OCI-M2 (cell line): ENCODE measurements around the gene PRODH2.
A peak's percentile ranks its signal among the peaks of the same experiment; 100 is the strongest.

Experiments used
- DNase-seq: peaks from one replicate; lab custom pipeline; 2025; ENCODE audit not compliant: unreplicated experiment; lab: John Stamatoyannopoulos, UW

Gene PRODH2

DNA sequence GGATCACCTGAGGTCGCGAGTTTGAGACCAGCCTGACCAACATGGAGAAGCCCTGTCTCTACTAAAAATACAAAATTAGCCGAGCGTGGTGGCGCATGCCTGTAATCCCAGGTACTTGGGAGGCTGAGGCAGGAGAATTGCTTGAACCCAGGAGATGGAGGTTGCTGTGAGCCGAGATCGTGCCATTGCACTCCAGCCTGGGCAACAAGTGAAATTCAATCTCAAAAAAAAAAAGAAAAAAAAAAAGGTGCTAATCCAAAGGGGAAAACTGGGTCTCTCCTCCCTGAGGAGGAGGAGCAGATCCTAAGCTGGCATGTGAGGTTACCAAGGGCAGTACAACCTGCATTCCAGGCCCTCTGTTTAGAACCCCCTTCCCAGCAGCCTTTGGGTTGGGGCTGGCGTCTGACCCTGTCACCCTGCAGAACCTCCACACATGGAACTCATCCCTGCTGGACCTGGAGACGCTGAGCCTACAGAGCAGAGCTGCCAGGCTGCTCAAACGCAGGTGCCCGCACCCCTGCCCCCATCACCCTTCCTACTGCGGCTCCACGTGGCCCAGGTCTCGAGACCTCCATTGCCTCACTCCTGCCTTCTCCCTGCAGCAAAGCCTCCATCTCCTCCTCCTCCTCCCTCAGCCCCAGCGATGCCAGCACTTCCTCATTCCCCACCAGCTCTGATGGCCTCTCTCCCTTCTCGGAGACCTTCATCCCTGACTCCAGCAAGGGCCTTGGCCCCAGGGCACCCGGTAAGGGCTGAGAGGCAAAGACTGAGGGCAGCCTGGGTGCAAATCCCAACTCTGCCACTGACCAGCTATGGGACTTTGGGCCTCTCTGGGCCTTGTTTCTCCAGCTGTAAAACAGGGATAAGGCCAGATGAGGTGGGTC, 48.0 kb downstream of the PRODH2 start:
- no peak for DNase-seq

DNA sequence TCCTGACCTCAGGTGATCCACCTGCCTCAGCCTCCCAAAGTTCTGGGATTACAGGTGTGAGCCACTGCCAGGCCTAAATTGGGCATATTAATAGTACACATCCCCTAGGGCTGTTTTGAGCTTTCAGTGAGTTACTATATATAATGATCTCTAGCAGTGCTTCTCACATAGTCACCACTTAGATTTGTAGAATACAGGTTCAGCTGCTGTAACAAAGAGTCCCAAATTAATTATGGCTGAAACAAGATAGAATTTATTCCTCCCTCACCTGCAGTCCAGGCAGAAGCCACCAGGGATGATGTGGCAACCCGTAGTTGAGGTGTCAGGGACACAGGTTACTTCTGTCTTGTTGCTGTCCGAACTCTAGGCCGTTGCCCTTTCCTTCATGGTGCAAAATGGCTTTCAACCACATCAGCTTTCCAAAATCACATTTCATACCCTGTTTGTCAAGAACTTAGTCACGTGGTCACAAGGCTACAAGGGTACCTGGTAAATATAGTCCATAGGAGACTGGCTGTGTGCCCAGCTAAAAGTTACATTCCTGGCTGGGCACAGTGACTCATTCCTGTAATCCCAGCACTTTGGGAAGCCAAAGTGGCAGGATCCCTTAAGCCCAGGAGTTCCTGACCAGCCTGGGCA, 51.8 kb downstream of the PRODH2 start:
- no peak for DNase-seq

DNA sequence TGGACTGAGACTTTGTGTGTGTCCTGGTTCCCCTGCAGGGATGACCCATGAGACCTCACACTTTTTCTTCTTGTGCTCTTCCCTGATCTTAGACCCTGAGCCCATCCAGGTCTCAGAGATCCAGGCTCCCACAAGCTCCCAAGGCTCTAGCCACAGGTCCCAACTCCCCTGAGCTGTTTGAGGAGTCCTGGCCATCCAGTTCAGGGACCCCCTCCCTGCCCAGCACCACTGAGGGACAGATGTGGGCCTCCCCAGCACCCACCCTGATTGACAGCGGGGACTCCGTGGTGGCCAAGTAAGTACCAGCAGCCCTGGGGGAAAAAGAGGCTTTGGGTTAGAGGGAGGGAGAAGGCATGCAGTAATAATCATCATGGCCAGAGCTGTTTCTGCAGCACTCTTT, 52.9 kb downstream of the PRODH2 start:
- no peak for DNase-seq

DNA sequence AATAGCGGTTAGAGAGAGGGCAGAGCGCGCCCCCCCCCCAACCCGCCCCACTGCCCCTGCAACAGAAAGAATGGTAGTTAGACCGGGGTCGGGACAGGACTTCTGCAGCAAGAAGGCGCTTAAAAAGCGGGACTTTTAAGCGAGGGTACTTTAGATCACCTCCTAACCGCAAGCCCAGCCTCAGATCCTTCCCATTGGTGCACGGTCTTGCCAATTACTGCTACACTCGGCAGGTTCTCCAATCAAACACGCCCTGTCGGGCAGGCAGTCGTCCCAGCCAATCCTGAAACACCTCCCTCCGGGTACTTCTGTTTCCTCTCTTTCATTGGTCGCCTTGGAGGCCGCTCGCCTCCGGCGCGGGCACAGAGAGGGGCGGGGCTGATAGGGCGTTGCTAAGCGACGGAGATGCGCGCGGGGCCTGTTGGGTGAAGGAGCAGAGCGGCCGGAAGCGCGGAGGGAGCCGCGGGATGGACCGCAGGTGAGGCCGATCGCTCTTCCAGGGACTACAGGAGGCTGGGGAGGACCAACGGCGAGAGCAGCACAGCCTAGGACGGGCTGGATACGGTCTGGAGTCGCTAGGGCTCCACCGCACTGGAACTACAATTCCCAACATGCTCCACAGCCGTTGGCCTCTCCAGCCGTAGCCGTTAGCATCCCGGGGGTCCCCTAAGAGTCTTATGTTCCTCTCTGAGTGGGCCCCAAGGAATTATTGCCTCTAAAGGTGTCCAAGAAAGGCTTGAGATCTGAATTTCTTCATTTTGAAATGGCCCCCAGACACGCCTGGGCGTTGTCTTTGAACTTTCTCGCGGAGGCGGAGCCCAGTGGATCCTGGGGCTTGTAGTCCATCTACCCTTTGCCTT, 54.7 kb downstream of the PRODH2 start, which contains the start of gene PROSER3:
Gene PROSER3 (plus strand): TSS at position 428 of the 860 bp plus-strand sequence. CDS start 40 bp downstream, at position 468.
- DNase-seq = peak; percentile 100

DNA sequence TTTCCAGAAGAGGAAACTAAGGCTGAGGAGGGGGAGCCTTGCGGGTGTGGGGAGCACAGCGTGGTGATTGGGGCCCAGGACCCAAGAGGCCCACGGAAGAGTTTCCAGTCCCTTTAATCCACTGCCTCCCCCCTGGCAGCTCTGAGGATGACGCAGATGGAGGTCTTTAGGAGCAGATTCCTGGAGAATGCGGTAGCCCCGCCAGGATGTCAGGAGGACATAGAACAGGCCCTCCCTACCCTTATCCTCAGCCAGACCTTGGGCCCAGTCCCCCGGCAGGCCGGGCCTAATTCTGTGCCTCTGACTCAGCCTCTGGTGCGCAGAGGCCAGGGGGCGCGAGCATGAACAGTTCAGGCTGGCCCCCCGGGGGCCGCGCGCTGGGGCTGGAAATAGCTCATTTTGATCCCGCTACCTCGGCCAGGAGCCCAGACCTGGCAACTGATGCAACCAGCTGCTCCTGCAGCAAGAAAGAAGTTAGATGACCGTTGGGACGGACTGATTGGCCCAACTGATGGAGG, 55.4 kb downstream of the PRODH2 start:
- peak; percentile 94 for DNase-seq

DNA sequence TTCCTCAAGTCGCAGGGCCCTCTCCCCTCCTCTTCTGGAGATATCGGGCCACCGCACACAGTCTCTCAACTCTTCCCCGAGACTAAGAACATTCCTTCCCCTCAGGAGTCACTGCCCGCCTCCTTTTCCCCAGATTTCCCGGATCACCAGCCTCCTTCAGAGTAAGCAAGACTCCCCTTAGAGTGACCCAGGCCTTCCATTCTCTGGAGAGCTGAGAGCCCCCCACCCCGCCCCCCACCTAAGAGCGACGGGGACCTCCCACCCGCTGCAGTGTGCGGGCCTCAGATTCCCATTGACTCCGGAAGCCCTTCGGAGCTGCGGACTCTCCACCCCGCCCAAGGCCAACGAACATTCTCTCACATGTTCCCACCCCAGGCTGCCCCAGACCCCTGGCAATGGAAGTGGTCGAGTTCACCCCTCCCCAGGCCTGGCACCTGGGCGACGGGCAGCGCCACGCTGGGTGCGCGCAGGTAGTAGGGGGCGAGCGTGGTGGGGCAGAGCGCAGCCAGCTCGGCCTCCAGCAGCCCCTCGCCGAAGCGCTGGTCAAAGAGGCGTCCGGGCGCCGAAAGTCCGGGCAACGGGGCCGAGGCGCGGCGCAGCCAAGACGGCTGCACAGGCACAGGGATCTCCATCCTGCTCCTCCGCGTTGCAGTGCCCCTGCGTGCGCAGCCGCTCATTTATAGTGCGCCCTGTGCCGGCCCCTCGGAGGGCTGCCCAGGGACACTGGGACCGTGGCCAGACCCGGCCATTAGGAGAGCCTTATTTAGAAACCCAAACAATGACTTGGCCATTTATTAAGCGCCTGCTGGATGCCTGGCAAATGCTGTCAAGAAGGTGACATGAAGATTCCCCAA, 56.0 kb downstream of the PRODH2 start, which contains the start of gene HSPB6:
Gene HSPB6 (minus strand): TSS at position 653 of the 854 bp plus-strand sequence. CDS start 21 bp downstream, at position 632.
- DNase-seq = no peak

DNA sequence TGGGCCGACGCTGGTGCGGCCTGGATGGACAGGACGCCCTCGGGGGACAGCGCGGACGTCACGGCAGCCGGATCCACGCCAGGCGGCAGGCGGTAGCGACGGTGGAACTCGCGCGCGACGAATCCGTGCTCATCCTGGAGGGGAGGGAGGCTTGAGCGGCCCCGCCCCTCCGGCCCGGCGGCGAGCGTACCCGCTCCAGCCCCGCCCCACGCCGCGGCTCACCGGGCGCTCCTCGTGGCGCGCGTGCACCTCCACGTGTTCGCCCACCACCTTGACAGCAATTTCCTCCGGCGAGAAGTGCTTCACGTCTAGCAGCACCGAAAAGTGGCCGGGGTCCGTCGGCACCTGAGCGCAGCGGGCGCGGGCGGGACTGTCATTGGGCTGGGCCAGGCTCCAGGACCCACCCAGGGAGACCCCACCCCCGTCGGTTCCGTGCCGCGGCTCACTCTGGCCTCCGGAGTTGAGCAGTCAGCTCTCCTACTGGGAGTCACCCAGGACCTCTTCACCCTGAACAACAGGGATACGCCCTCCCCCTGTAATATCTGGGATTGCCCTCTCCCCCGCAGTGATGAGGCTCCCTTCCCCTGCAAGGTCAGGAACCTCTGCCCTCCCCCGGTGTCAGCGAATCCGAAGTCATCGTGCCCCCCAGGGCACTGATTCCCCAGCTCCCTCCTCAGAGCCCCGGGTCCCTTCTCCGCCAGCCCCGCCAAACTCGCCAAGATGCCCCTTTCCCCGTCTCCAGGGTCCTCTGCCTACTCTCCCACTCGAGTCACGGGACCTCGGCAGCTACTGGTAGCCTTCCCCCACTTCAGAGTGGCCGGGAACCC, 56.9 kb downstream of the PRODH2 start:
- DNase-seq = no peak

DNA sequence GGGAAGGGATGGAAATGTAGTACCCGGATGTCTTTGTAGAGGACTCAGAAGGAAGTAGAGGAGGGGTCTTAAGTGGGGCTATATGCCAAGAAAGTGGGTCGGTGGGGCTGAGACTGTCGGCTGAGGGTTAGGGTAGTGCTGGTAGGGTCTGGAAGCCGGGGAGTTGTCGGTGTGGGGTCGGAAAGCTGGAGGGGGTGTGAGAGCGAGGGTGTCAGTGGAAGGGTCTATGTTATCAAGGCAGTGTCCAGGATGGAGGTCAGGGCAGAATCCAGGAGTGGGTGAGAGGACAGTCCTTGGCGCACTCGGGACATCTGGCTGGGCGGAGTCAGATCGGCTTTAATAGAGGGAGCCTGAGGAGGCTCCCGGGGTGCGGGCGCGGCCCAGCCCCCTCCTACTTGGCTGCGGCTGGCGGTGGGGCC, 57.5 kb downstream of the PRODH2 start:
- no peak for DNase-seq

DNA sequence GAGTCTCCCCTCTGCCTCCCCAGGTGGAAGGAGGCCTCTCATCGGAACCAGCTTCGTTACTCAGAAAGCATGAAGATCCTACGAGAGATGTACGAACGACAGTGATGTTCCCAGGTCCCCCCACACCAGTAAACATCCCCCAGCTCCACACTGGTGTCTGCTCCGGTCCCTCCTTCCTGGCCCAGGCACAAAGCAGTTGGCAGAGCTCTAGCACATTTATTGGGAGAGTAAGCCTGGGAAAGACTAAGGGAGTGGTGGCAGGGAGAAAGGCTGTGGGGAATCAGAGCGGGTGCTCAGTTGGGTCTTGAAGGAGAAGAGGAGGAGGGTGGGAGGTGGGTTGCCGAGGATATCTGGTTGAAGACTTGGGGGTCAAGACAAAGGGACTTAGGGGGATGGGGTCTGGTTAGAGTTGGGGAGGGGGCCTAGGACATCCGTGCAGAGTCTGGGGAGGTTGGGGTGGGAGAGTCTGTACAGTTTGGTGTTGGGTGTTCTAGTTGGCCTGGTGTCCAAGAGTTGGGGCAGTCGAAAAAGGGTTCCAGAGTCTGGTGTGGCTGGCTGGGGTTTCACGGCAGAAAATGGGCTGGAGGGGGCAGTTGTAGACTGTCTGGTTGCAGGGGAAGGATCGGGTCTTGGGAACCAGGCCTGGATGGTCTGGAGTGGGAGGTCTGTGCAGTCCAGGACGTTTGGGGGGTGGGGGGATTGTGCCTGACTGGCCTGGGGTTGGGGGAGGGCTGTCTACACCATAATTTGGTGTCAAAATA, 58.1 kb downstream of the PRODH2 start:
- DNase-seq = no peak

DNA sequence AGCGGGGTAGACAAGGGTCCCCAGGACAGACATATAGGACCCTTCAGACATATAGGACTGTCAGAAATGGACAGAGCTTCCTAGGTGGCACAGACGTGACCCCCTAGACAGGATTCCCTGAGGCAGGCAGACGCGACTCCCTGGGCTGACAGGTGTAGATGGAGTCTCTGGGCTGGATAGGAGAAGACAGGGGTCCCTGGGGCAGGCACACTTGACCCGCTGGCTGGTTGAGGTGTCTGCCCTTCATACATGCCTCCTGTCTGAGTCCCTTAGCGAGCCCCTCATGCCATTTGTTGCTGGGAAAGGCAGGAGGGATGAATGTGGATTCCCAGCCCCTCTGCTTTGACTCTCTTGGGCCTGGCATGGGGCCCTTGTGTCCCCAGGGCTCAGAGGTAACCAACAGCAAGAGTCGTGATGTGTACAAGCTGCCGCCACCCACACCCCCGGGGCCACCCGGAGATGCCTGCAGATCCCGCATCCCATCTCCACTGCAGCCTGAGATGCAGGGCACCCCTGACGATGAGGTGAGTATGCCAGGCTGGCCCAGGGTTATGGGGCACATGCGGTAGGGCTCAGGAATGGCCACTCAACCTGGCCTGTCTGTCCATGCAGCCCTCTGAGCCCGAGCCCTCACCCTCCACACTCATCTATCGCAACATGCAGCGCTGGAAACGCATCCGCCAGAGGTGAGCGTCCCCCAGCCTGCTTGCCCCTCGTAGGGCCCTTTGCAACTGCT, 58.8 kb downstream of the PRODH2 start:
- DNase-seq = no peak

DNA sequence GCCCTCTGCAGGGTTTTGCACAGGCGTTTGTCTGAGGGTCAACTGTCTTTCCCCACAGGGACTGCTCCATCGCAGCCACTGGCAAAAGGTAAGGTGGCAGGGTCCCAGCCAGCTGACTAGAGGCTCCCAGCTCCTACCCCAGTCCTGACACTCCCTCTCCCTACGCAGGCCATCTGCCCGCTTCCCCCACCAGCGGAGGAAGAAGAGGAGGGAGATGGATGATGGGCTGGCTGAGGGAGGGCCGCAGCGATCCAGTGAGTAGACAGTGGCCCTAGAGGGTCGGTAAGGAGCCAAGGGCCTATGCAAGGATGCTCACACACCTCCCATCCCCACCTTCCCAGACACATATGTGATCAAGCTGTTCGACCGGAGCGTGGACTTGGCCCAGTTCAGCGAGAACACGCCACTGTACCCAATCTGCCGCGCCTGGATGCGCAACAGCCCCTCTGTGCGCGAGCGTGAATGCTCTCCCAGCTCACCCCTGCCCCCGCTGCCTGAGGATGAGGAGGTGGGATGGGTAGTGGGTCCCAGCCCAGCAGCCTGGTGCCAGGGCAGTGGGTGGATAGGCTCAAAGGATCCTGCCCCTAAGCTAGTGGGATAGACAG, 59.8 kb downstream of the PRODH2 start:
- DNase-seq = no peak

DNA sequence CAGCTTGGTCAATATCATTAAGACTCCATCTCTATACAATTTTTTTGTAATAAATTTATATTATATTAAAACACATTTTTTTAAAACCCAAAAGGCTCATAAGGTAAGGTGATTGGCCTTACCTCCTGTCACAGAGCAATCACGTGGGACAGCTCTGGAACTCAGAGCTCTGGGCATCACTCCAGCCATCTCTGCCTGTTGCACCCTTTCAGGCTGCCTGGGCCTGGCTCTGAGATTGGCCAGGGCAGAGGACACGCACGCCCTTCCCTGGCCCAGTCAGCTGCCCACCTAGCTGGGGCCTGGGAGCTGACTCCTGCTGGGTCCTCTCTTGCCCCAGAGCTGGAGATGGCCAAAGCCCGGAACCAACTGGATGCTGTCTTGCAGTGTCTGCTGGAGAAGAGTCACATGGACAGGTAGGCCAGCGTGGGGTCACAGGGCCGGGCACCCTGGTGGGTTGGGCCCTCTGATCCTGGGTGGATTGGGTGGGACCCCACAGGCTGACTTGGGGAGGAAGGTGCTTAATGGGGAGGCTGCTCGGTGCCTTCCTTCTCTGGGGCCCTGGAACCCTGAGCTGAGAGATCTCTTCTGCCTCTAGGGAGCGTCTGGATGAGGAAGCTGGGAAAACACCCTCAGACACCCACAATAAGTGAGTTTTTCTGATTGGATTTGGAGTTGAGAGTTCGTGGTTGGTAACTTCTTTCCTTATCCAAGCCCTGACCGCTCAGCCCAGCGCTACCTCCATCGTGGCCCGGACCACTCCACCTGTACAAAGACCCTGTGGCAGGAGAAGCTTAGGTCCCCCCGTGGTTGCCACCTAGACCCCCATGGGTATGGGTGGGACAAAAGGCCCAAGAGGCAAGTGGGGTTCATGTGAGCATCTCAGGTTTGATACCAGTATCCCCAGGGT, 60.6 kb downstream of the PRODH2 start:
- DNase-seq = no peak

DNA sequence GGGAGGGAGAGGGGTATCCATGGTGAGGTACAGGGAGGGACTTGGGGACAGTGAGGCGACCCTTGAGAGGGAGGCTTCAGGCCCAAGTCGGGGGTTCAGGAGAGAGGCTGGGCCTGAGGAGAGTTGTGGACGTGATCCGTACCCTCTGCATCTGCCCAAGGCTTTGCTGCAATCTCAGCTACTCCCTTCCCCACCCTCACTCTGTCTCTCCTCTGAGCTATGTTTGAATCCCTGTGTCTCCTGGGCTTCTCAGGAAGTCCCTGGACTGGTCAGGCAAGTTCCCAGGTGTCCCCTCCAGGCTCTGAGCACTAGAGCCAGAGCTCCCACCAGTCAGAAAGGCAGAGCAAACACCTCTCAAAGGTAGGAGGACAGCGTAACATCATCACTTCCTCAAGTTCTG, 62.5 kb downstream of the PRODH2 start:
- DNase-seq = no peak
